Uterus (tissue), 4 donors: ENCODE results near the gene CEP55. TPM values are rescaled to one million over a fixed set of nuclear protein-coding genes. Genes with fewer than 3 reads are reported as not detected.

Experiments
- DNase-seq, 2 donors: peaks; one replicate each; pipeline ENCODE4 v3.0.0-alpha.2; 2019 to 2020
- H3K27ac ChIP-seq, 2 donors: fragments of 200-600 bp; sonication (generic); 1 replicate in 1 of 2; 2 replicates in 1 of 2; pipeline ENCODE4 v1.5.1; 2016 to 2018
- H3K27me3 ChIP-seq, 2 donors: fragments of 200-600 bp; sonication (generic); one replicate each; pipeline ENCODE4 v1.5.1; 2018 to 2019; ENCODE audit warnings: control low read depth in 1 of 2
- H3K36me3 ChIP-seq, 2 donors: fragments of 200-600 bp; sonication (generic); one replicate each; pipeline ENCODE4 v1.5.1; 2019; ENCODE audit warnings: control low read depth in 1 of 2
- H3K4me1 ChIP-seq, 2 donors: fragments of 200-600 bp; sonication (generic); one replicate each; pipeline ENCODE4 v1.5.1; 2018 to 2019; ENCODE audit warnings: control low read depth in 1 of 2
- H3K4me3 ChIP-seq, 2 donors: fragments of 200-600 bp; sonication (generic); 1 replicate in 1 of 2; 2 replicates in 1 of 2; pipeline ENCODE4 v1.5.1; 2018 to 2019; ENCODE audit warnings: mild to moderate bottlenecking in 1 of 2
- H3K9me3 ChIP-seq, 2 donors: fragments of 200-600 bp; sonication (generic); one replicate each; pipeline ENCODE4 v1.5.1; 2019; ENCODE audit warnings: control low read depth in 1 of 2
- CTCF ChIP-seq, 4 experiments: fragments of 200-600 bp in 2 of 4; fragments of 450-650 bp in 2 of 4; sonication (generic) in 2 of 4; IDR thresholded peaks; one replicate each; pipeline ENCODE4 v1.5.1; 2016 to 2019; ENCODE audit warnings: antibody characterized with exemption in 4 of 4, mild to moderate bottlenecking in 2 of 4, moderate library complexity in 1 of 4
- POLR2A ChIP-seq, 2 donors: fragments of 450-650 bp; IDR thresholded peaks; one replicate each; pipeline ENCODE4 v1.6.1; 2016; ENCODE audit warnings: antibody characterized with exemption in 2 of 2, mild to moderate bottlenecking in 1 of 2, moderate library complexity in 1 of 2
- intact Hi-C: fragments of 100-400 bp; cut with DNase I; formaldehyde crosslinking; loops from one replicate; pipeline ENCODE4 v1.15.1; 2023; ENCODE audit warnings: low total_unique reads
- total RNA-seq, 4 donors: library from RNA; depleted of rRNA in 3 of 4; stranded (reverse); fragments of >200 nt in 3 of 4; gene quantifications; one replicate each; pipeline versions ENCODE4 v1.1.0 to v1.2.4, GENCODE V29; 2014 to 2023
- donor health status: DM: yes; HTN: yes; CAD: no.

Gene CEP55
- total RNA-seq, 4 donors from 2014 or later: under 0.01 to 13.8 TPM; not detected in 2

- Histone ChIP-seq H3K36me3 (no peaks in the 10 kb centered on the region), H3K27me3 (no peaks in the 10 kb centered on the region), H3K27ac (no peak overlapping the region), H3K9me3 (no peaks in the 10 kb centered on the region), H3K4me1 (no peaks in the 10 kb centered on the region), H3K4me3 (no peak overlapping the region)
- TF ChIP-seq POLR2A (IDR thresholded peaks at IDR 0.05) (no peak), CTCF (IDR thresholded peaks at IDR 0.05) (no peak)
- DNase-seq: no peak
- intact Hi-C loops: no loop called here
Measured at GRCh38 chr10:93552780-93553179, 56.4 kb downstream of the CEP55 start.

GRCh38 chr10:93553482-93554315 is 57.3 kb downstream of the CEP55 start:
- Histone ChIP-seq H3K4me1 (no peaks in the 10 kb centered on the region), H3K9me3 (no peaks in the 10 kb centered on the region), H3K36me3 (no peaks in the 10 kb centered on the region), H3K4me3 (no peak overlapping the region), H3K27ac (no peak overlapping the region), H3K27me3 (no peaks in the 10 kb centered on the region)
- no peak for TF ChIP-seq CTCF (IDR thresholded peaks at IDR 0.05)
- no peak for TF ChIP-seq POLR2A (IDR thresholded peaks at IDR 0.05)
- intact Hi-C loops: no loop called here
- no peak for DNase-seq

- Histone ChIP-seq H3K4me1 (no peaks in the 10 kb centered on the region), H3K27me3 (no peaks in the 10 kb centered on the region), H3K27ac (no peak overlapping the region), H3K4me3 (no peak overlapping the region), H3K9me3 (no peaks in the 10 kb centered on the region), H3K36me3 (no peaks in the 10 kb centered on the region)
- intact Hi-C loops: no loop called here
- TF ChIP-seq CTCF (IDR thresholded peaks at IDR 0.05) (no peak), POLR2A (IDR thresholded peaks at IDR 0.05) (no peak)
- no peak for DNase-seq
Measured at GRCh38 chr10:93554316-93554663, 57.9 kb downstream of the CEP55 start.

- DNase-seq: peak in 1 of 2 donors; percentile 19
- Histone ChIP-seq H3K36me3 (no peaks in the 10 kb centered on the region), H3K27ac (no peak overlapping the region), H3K4me1 (no peaks in the 10 kb centered on the region), H3K4me3 (no peak overlapping the region), H3K9me3 (no peaks in the 10 kb centered on the region), H3K27me3 (no peaks in the 10 kb centered on the region)
- intact Hi-C loops: no loop called here
- TF ChIP-seq CTCF (IDR thresholded peaks at IDR 0.05) (peak; percentile 31 to 47 (median 32)), POLR2A (IDR thresholded peaks at IDR 0.05) (no peak)
Measured at GRCh38 chr10:93554760-93555432, 58.5 kb downstream of the CEP55 start.

GRCh38 chr10:93559490-93559889 is 63.1 kb downstream of the CEP55 start:
- no peak overlapping the region for H3K4me3 ChIP-seq
- intact Hi-C loops: no loop called here
- no peak overlapping the region for H3K27ac ChIP-seq

More at GRCh38 chr10:93559490-93559889, 63.1 kb downstream of the CEP55 start:
- no peaks in the 10 kb centered on the region for H3K36me3 ChIP-seq
- H3K9me3 ChIP-seq: no peaks in the 10 kb centered on the region
- no peak for DNase-seq
- no peaks in the 10 kb centered on the region for H3K4me1 ChIP-seq
- TF ChIP-seq CTCF (IDR thresholded peaks at IDR 0.05) (no peak), POLR2A (IDR thresholded peaks at IDR 0.05) (no peak)
- H3K27me3 ChIP-seq: no peaks in the 10 kb centered on the region
